ENCODE data around the gene ARHGEF3. TPM values are rescaled to one million over a fixed set of nuclear protein-coding genes. Genes with fewer than 3 reads are reported as not detected.
"Not testable (repeated sequence)": the region's sequence is repeated elsewhere in the genome, so short reads cannot be mapped to it uniquely, and the experiment has no call there.

Gene ARHGEF3
- total RNA-seq, 1 donor from 2014 or later, result 4.2 TPM

DNA sequence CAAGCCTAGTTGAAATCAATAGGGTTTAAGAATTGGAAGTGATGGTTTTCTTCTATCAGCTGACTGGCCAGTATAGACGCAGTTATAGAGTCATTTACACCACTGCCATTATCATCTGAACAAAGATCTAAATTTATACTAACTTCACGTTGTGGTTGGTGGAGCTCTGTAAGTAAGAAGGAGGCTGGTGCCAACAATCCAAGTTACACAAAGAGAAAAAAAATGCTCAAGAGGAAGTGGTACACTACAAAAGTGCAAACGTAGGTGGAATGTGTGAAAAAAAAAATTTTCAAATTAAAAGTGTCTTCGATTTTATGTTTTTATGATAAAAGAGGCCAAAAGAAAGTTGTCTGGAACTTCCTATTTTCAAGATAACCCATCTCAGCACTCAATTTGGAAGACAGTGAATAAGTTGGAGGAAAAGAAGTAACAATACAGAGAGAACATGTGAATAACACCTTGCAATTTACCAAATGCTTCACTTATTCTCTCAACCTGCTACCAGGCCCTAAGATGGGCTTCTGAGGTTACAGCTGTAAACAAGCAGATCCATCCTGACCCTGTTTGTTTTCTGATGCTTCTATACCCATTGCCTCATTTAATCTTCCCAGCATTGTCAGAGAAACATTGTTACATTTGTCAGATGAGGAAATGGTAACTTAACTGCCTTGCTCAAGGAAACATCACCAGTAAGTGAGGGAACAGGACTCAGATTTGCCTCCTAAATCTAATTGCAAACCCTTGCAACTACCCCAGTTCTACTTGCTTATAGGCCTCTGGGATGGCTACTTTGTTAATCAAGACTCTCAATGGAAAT lies 106.7 kb downstream of the ARHGEF3 start:
- H3K27ac Mint-ChIP-seq (ENCODE audit: unreplicated experiment), result no peak overlapping the region
- H3K27me3 Mint-ChIP-seq (ENCODE audit: low read depth), result peaks cover 2% of the 10 kb centered on the region
- DNase-seq (ENCODE audit: low read depth, low spot score), result no peak
- H3K4me3 Mint-ChIP-seq, result no peak overlapping the region
- TF ChIP-seq, protein P1, sequence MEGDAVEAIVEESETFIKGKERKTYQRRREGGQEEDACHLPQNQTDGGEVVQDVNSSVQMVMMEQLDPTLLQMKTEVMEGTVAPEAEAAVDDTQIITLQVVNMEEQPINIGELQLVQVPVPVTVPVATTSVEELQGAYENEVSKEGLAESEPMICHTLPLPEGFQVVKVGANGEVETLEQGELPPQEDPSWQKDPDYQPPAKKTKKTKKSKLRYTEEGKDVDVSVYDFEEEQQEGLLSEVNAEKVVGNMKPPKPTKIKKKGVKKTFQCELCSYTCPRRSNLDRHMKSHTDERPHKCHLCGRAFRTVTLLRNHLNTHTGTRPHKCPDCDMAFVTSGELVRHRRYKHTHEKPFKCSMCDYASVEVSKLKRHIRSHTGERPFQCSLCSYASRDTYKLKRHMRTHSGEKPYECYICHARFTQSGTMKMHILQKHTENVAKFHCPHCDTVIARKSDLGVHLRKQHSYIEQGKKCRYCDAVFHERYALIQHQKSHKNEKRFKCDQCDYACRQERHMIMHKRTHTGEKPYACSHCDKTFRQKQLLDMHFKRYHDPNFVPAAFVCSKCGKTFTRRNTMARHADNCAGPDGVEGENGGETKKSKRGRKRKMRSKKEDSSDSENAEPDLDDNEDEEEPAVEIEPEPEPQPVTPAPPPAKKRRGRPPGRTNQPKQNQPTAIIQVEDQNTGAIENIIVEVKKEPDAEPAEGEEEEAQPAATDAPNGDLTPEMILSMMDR (conservative IDR thresholded peaks at IDR 0.05), result no peak
- no peaks in the 10 kb centered on the region for H3K36me3 Mint-ChIP-seq (ENCODE audit: low read depth)
- H3K9me3 Mint-ChIP-seq, result no peaks in the 10 kb centered on the region
- H3K4me1 Mint-ChIP-seq, result peaks cover 5% of the 10 kb centered on the region

DNA sequence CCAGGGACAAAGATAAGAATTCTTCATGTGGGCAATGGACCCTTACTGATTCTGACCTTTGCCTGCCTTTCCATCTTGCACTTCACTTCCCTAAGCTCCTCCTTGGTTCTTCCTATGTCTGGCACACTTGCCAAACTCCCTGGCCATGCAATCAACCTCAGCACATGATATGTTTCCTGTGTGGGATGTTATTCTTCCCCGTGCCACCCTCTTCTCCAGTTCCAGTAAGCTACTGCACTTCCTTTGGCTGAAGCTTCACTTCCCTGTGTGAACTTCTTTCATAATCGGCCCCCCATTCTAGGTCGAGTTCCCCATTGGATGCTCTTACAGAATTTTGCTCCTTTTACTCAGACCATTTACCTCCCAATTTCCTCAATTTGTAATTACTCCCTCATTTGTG lies 108.0 kb downstream of the ARHGEF3 start:
- Mint-ChIP-seq H3K4me1 (peaks cover 5% of the 10 kb centered on the region), H3K4me3 (no peak overlapping the region), H3K27ac (ENCODE audit: unreplicated experiment) (no peak overlapping the region), H3K27me3 (ENCODE audit: low read depth) (no peaks in the 10 kb centered on the region), H3K36me3 (ENCODE audit: low read depth) (no peaks in the 10 kb centered on the region), H3K9me3 (no peaks in the 10 kb centered on the region)
- TF ChIP-seq, protein P1 (conservative IDR thresholded peaks at IDR 0.05), result no peak
- no peak for DNase-seq (ENCODE audit: low read depth, low spot score)

DNA sequence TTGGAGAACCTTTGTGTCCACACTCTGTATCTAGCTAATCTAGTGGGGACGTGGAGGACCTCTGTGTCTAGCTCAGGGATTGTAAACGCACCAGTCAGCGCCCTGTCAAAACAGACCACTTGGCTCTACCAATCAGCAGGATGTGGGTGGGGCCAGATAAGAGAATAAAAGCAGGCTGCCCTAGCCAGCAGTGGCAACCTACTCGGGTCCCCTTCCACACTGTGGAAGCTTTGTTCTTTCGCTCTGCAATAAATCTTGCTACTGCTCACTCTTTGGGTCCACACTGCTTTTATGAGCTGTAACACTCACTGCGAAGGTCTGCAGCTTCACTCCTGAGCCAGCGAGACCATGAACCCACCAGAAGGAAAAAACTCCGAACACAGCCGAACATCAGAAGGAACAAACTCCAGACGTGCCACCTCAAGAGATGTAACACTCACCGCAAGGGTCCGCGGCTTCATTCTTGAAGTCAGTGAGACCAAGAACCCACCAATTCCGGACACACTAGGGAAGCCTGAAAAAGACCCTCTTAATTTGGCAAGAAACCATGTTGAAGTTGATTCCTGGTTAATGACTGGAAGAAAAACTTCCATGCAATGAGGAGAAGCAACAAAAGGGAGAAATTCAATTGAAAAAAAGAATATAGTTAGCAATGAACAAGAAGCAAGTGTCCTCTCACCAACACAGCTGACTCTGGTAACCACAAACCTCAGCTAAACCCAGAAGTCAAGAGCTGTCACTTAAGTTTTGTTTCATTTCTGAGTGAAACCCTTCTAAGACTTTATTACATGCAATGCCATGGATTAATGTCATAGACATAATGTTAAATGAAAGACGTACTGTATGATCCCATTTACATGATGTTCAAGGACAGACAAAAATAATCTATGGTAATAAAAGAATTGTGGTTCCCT lies 109.0 kb downstream of the ARHGEF3 start:
- H3K4me3 Mint-ChIP-seq; H3K27me3 Mint-ChIP-seq (ENCODE audit: low read depth); DNase-seq (ENCODE audit: low read depth, low spot score); H3K4me1 Mint-ChIP-seq; H3K9me3 Mint-ChIP-seq; H3K36me3 Mint-ChIP-seq (ENCODE audit: low read depth): not testable (repeated sequence)
- H3K27ac Mint-ChIP-seq (ENCODE audit: unreplicated experiment), result peak overlapping the region; percentile 39

DNA sequence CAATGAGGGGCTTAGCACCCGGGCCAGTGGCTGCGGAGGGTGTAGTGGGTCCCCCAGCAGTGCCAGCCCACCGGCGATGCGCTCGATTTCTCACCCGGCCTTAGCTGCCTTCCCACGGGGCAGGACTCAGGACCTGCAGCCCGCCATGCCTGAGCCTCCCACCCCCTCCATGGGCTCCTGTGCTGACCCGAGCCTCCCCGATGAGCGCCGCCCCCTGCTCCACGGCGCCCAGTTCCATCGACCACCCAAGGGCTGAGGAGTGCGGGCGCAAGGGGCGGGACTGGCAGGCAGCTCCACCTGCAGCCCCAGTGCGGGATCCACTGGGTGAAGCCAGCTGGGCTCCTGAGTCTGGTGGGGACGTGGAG lies 109.8 kb downstream of the ARHGEF3 start:
- H3K4me3 Mint-ChIP-seq; DNase-seq (ENCODE audit: low read depth, low spot score); H3K27me3 Mint-ChIP-seq (ENCODE audit: low read depth); H3K4me1 Mint-ChIP-seq; H3K36me3 Mint-ChIP-seq (ENCODE audit: low read depth); H3K27ac Mint-ChIP-seq (ENCODE audit: unreplicated experiment); H3K9me3 Mint-ChIP-seq: not testable (repeated sequence)

DNA sequence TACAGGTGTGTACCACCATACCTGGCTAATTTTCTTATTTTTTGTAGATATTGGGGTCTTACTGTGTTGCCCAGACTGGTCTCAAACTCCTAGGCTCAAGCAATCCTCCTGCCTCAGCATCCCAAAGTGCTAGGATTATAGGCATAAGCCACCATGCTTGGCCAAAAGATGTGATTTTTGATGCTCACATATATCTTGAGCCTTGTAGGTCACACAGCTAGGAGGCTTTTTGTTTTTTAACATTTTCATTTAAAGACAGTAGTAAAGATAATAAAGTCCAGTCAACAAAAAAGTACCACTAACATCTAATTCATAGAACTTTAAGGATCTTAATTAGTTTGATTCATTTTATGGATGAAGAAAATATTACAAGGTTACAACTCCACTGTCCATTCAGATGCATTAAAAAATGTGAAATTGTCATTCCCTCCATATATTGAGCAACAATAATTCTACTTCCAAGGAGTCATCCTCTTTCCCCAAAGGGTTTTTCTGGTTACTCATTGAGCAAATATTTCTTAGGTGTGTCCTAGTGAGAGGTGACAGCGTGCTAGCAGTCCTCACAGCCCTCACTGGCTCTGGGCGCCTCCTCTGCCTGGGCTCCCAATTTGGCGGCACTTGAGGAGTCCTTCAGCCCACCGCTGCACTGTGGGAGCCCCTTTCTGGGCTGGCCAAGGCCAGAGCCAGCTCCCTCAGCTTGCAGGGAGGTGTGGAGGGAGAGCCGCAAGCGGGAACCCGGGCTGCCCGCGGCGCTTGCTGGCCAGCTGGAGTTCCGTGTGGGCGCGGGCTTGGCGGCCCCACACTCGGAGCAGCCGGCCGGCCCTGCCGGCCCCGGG lies 110.4 kb downstream of the ARHGEF3 start:
- Mint-ChIP-seq H3K4me1 (peaks cover 8% of the 10 kb centered on the region), H3K27me3 (ENCODE audit: low read depth) (no peaks in the 10 kb centered on the region), H3K36me3 (ENCODE audit: low read depth) (no peaks in the 10 kb centered on the region), H3K4me3 (no peak overlapping the region), H3K27ac (ENCODE audit: unreplicated experiment) (no peak overlapping the region), H3K9me3 (no peaks in the 10 kb centered on the region)
- TF ChIP-seq, protein P1 (conservative IDR thresholded peaks at IDR 0.05), result no peak
- DNase-seq (ENCODE audit: low read depth, low spot score), result no peak

DNA sequence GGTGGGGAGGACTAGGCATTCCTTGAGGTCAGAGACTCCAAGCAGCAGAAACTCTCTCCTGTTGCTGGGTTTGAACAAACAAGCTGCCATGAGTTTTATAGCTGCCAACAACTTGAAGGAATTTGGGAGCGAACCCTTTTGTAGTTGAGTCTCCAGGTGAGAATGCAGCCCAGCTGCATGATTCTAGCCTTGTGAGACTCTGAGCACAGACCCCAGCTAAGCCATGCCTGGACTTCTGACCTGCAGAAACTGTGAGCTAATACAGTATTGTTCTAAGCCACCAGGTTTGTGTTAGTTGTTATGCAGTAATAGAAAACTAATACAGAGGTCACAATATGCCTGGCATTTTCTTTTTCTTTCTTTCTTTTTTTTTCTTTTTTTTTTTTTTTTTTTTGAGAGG lies 112.4 kb downstream of the ARHGEF3 start:
- no peak overlapping the region for H3K4me3 Mint-ChIP-seq
- no peaks in the 10 kb centered on the region for H3K27me3 Mint-ChIP-seq (ENCODE audit: low read depth)
- DNase-seq (ENCODE audit: low read depth, low spot score), result no peak
- TF ChIP-seq, protein P1 (conservative IDR thresholded peaks at IDR 0.05), result no peak
- peaks cover 8% of the 10 kb centered on the region for H3K4me1 Mint-ChIP-seq
- H3K27ac Mint-ChIP-seq (ENCODE audit: unreplicated experiment), result no peak overlapping the region
- no peaks in the 10 kb centered on the region for H3K9me3 Mint-ChIP-seq
- H3K36me3 Mint-ChIP-seq (ENCODE audit: low read depth), result peaks cover 7% of the 10 kb centered on the region

Data from neural crest cell (in vitro differentiated cells).